DMS79 treated with DMSO at 0.1 percent for 48 hours (cell line): Measurements from ENCODE around the gene SHKBP1.
"Not testable (repeated sequence)": the region's sequence is repeated elsewhere in the genome, so short reads cannot be mapped to it uniquely, and the experiment has no call there.

Experiments used
- DNase-seq: peaks from one replicate; lab custom pipeline; 2025; lab: John Stamatoyannopoulos, UW

SHKBP1 gene

GRCh38 chr19:40555978-40556689, 20.5 kb upstream of the SHKBP1 start:
- DNase-seq, result no peak

- DNase-seq, result no peak
These were observed 19.6 kb upstream of the SHKBP1 start for GRCh38 chr19:40556953-40557530.

- no peak for DNase-seq
These were observed 17.3 kb upstream of the SHKBP1 start for GRCh38 chr19:40559394-40559793.

- no peak for DNase-seq
These were observed 16.6 kb upstream of the SHKBP1 start for GRCh38 chr19:40560092-40560507.

DNA sequence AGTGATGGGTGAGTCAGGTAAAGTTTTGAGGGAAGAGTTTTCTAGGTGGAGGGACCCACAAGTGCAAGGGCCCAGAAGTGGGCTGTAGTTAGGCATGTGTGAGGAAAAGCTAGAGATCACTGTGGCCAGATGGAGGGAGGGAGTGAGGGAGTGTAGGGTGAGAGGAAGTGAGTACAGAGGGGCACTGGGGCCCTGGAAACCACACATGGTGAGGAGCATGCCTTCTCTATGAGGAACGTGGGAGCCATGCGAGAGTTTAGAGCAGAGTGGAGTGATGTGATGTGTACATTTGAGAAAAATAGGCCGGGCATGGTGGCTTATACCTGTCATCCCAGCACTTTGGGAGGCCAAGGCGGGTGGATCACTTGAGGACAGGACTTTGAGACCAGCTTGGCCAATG, 14.7 kb upstream of the SHKBP1 start:
- DNase-seq, result no peak

DNA sequence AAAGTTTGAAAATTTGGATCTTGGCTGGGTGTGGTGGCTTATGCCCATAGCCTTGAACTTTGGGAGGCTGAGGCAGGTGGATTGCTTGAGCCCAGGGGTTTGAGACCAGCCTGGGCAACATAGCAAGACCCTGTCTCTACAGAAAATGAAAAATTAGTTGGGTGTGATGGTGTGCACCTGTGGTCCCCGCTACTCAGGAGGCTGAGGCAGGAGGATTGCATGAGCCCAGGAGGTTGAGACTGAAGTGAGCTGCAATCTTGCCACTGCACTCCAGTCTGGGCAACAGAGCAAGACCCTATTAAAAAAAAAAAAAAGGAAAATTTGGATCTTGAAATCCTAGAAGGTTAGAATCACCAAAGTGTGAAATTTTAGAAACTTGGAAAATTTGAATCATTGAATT, 12.1 kb upstream of the SHKBP1 start:
- not testable (repeated sequence) for DNase-seq

GRCh38 chr19:40565355-40565754, 11.3 kb upstream of the SHKBP1 start:
- no peak for DNase-seq

- DNase-seq, result no peak
These were observed 10.7 kb upstream of the SHKBP1 start for GRCh38 chr19:40565910-40566495.

DNA sequence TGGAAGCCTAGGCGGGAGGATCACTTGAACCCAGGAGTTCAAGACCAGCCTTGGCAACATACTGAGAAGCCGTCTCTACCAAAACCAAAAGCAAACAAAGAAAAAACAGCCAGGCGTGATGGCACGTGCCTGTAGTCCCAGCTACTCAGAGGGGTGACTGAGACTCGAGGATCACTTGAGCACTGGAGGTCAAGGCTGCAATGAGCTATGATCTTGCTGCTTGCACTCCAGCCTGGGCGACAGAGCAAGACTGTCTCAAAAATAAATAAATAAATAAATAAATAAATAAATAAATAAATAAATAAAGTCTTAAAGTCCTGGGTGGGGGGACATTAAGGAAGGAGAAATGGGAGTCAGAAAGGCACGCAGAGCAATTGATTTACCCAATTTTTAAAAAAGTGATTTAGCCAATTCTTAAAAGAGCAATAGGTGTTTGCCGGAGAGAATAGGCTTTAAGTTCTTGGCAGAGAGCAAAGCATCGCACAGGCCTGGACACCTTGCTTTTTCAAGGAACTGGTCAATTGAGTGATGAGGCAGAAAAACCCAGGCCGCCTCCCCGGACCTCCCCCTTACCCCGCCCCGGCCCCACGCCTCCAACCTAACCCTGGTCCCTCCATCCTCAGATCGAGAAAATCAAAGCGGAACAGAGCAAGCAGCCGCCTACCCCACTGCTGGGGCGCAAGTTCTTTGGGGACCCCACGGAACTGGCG, 9.5 kb upstream of the SHKBP1 start:
- peak; percentile 59 for DNase-seq

DNA sequence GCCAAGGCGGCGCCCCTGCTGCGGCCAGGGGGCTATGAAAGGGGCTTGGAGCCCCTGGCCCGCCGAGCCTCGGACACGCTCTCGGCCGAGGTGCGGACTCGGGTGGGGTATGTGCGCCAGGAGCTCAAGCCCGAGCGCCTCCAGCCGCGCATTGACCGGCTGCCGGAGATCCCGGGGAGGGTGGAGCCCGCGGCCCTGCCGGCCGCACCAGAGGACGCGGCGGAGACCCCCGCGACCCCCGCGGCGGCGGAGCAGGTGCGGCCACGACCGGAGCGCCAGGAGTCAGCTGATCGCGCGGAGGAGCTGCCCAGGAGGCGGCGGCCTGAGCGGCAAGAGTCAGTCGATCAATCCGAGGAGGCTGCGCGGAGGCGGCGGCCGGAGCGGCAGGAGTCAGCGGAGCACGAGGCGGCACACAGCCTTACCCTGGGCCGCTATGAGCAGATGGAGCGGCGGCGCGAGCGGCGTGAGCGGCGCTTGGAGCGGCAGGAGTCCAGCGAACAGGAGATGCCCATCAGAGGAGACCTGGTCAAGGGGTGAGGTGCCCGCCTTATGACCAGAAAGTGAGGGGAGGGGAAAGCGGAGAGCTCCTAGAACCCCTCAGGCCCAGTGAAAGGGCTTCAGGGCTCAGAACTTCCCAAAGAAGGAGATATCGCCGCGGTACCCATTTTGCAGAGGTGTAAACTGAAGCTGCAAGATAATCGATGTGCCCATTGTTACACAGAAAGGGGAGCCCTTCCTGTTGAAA, 8.8 kb upstream of the SHKBP1 start:
- DNase-seq, result no peak

DNA sequence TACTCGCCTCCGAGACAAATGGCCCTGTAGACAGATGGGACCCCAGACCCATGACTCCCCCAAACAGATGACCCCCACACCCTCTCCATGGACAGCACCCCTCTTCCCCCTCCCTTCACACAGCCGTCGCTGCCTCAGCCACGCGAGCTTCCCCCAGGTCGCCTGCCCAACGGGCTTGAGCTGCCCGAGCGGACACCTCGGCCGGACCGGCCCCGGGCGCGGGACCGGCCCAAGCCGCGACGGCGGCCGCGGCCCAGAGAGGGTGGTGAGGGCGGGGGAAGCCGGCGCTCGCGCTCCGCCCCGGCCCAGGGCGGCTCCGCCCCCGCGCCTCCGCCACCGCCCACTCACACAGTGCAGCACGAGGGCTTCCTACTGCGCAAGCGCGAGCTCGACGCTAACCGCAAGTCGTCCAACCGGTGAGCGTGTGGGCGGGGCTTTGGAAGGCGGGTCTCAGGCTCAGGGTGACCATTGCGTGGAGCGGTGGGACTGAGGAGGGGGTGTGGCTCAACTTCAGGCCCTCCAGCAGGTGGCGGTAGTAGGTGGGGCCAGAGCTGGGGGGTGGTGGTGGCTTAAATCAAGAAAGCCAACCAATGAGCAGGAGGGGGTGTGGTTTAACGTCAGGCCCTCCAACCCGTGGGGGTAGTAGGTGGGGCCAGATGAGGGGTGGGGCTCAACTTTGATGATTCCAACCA, 6.2 kb upstream of the SHKBP1 start:
- DNase-seq, result peak; percentile 95

GRCh38 chr19:40571005-40571318, 5.7 kb upstream of the SHKBP1 start:
- DNase-seq, result no peak

DNA sequence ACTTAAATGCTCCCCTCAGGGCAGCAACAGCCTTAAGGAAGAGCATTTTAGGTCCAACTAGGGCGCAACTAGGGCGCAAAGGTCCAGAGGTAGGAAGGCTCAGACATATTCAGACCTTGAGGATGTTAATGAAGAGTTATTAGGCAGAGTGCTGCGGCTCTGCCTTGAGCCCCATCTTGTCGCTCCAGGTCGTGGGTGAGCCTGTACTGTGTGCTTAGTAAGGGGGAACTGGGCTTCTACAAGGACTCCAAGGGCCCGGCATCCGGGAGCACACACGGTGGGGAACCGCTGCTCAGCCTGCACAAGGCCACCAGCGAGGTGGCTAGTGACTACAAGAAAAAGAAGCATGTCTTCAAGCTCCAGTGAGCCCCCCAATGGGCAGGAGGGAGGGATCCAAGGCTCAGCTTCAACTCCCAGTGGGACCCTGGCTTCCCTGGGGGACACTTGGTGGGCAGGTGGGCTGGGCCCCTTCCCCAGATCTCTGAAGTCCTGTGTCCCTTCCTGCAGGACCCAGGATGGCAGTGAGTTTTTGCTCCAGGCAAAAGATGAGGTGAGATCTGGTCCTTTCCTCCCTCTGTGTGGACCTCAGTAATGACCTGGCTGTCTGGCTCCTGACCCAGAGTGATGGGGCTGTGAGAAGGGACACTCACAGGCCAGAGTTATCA, 4.7 kb upstream of the SHKBP1 start:
- DNase-seq, result no peak

DNA sequence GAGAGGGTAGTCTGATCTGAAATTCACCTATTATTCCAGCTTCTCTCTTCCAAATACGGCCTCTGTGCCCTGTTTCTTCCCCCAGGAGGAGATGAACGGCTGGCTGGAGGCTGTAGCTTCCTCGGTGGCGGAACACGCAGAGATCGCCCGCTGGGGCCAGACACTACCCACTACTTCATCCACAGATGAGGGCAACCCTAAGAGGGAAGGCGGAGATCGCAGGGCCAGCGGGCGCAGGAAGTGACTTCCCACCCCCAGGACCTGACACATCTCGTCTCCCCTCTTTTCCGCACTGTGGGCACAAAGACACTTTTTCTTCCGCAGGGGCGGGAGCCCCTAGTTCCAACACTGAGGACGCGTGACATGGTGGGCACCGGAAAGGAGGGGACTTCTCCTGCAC, 1.3 kb upstream of the SHKBP1 start:
- no peak for DNase-seq

DNA sequence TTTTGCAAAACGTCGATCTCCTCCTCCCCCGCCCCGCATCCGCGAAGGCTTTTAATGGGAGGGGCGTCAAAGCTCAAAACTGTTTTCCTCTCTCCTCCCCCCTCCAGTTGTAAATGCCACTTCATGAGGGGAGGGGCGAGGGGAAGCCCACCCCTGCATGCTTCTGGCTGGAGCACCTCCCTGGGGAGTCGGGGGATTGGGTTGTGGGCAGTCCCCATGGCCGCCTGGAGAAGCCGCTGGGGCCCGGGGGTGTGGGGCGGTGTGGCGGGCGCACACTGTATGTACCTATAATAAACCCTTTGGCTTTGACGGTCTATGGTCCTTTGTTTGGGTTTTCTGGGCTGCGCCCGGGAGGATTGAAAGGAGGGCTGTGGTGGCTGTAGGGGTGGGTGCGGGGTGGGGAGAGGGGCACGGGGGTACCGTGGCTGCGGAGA, 505 bp upstream of the SHKBP1 start:
- DNase-seq, result peak; percentile 47

DNA sequence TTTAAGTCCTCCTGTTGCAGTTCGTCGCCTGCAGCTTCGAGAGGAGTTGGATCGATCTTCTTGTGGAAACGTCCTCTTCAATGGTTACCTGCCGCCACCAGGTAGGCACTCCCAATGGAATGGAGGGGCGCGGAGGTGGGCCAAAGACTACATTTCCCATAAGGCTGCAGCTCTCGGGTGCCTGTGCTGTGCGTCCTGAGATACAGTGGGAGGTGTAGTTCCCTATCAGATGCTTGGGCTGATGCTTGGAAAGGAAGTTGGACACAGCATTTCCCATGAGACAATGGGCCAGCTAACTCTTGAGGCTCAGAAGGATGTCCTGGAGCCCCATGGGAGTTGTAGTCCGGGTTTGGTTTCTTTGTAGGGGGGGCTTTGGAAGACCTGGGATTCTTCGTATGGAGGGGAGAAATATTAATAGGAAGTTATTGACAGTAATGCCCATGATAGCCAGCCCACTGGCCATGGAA, 1.8 kb downstream of the SHKBP1 start:
- no peak for DNase-seq

GRCh38 chr19:40580619-40581018, 3.9 kb downstream of the SHKBP1 start:
- no peak for DNase-seq

DNA sequence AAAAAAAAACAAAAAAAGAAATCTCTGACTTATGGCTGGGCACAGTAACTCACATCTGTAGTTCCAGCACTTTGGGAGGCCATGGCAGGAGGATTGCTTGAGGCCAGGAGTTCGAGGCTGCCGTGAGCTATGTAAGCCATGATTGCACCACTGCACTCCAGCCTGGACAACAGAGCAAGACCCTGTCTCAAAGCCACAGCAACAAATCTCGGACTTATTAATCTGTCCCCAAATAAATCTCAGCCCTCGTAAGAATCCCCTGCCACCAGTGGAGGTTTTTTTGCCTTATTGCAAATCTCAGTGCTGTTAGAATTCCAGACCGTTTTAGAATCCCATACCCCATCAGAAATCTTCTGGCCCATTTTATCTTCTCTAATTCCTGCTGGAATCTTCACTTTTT, 4.9 kb downstream of the SHKBP1 start:
- DNase-seq, result no peak

DNA sequence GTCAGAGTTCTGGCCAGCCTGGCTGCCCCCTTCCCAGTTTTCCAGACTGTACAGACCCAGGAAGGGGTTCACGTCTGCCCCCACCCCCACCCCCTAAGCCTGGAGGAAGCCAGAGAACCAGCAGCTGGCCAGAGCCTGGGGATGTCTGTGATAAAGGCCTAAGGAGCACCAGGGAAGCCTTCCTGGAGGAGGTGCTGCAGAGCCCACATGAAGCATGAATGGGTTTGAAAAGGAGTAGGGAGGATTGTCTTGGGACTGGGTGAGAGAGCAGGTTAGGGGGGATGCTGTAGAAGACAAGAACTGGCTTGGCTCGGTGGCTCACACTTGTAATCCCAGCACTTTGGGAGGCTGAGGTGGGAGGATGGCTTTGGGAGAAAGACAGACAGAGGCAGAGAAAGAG, 5.8 kb downstream of the SHKBP1 start:
- no peak for DNase-seq

GRCh38 chr19:40583283-40583682, 6.6 kb downstream of the SHKBP1 start:
- no peak for DNase-seq

GRCh38 chr19:40584007-40584406, 7.3 kb downstream of the SHKBP1 start:
- no peak for DNase-seq
